Right lobe of liver (tissue), 4 donors: ENCODE data around the gene LRRC31.

Experiments
- CTCF ChIP-seq, 4 donors: fragments of 200-600 bp in 3 of 4; fragments of 450-650 bp in 1 of 4; IDR thresholded peaks; one replicate each; pipeline versions ENCODE4 v1.5.1 to v1.8.0; 2016 to 2022; ENCODE audit warnings: antibody characterized with exemption in 4 of 4, mild to moderate bottlenecking in 2 of 4
- POLR2A ChIP-seq: fragments of 450-650 bp; IDR thresholded peaks from one replicate; pipeline ENCODE4 v1.6.1; 2017; ENCODE audit warnings: antibody characterized with exemption, mild to moderate bottlenecking
- donor health status: DM: no; HTN: no; CAD: no.
- donor health status: DM: no; HTN: no; CAD: no.
- donor health status: DM: no; HTN: yes; CAD: no.

GRCh38 chr3:169822983-169823382 is 46.8 kb downstream of the LRRC31 start:
- no peak for TF ChIP-seq CTCF (IDR thresholded peaks at IDR 0.05)
- no peak for TF ChIP-seq POLR2A
